Endothelial cell of hepatic sinusoid (primary cell): ENCODE results near the gene CREM.
"Not testable (repeated sequence)": the region's sequence is repeated elsewhere in the genome, so short reads cannot be mapped to it uniquely, and the experiment has no call there.

Experiments used
- in situ Hi-C: cut with HindIII; loops from 2 replicates; pipeline ENCODE4 v1.10.0; 2017; ENCODE audit warnings: low sequenced_read_pairs

The CREM gene

DNA sequence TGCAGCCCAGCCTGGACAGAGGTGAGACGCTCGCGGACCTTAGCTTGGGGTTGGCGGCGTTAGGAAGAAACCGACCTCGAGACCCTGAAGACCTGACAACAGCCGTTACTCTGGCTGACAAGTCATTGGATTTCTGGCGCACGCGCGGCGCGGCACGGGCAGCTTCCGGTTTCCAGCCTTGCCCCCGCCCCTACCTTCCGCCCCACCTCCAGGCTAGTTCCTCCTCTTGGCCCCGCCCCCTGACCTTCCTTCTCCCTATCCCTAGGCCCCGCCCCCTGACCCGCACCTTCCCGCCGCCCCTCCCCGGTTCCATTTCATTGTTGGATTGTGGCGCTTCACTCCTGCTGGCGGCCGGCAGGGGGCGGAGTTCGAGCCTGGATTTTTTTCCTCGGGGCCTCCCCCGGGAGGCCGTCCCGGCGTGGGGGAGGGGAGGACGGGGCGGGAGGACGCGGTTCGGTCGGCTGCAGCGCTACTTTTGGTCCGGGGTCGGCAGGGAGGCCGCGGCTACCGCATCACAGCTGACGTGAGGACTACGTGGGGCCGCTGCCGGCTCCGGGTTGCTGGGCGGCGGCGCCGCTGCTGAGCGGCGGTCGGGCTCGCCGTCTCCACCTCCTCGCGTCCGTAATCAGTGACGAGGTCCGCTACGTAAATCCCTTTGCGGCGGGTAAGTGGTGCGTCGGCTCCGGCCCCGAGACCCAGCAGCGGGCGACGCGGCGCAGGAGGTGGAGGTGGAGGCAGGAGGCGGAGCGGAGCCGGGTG, at the start of gene CREM:
TSS of gene CREM (plus strand) at position 317 of the 759 bp plus-strand sequence. CDS start 10,990 bp downstream, outside the sequence.
- in situ Hi-C loops: loop anchor here (5.0 kb wide), 2 partner anchors 34 to 86 kb away; partner anchors contain the start of gene CUL2

DNA sequence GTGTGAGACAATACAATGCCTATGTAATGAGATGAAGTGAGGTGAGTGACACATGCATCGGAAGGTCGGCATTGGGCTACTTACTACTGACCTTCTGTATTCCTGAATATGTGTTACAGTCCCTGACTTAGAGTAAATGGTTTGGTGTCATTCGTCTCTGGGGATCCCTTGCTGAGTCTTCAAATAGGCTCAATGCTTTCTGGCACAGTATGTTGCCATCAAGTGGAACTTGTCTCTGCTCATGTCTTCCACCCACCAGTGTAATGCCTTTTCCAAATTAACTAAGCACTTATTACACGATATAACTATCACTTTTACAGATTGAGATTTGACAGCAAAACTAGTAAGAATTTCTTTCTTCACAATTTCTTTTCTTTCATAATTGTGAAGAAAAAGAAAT, 47.4 kb upstream of the CREM start:
- in situ Hi-C loops: no loop called here

DNA sequence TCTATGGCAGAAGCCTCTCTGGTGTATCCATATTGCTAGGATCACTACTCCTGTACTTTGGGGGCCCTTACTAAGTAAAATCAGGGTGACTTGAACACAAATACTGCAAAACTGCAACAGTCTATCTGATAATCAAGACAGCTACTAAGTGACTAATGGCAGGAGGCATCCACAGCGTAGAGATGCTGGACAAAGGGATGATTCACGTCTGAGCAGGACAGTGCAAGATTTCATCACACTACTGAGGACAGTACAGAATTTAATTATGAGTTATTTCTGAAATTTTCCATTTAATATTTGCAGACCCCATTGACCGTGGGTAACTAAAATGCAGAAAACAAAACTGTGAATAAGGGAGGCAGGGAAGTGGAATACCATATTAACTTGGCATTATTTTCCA, 46.9 kb upstream of the CREM start:
- in situ Hi-C loops: no loop called here

DNA sequence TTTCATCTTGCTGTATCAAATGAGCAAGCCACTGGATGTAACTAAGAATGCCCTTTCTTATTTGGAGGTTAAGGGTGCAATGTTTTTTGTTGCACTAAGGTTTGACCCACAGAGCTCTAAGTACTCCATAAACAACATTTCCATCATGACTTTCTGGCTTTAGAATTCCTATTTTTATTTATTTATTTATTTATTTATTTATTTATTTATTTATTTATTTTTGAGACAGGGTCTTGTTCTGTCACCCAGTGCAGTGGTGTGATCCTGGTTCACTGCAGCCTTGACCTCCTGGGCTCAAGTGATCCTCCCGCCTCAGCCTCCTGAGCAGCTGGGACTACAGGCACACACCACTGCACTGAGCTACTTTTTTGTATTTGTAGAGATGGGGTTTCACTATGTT, 46.4 kb upstream of the CREM start:
- in situ Hi-C loops: not testable (repeated sequence)

DNA sequence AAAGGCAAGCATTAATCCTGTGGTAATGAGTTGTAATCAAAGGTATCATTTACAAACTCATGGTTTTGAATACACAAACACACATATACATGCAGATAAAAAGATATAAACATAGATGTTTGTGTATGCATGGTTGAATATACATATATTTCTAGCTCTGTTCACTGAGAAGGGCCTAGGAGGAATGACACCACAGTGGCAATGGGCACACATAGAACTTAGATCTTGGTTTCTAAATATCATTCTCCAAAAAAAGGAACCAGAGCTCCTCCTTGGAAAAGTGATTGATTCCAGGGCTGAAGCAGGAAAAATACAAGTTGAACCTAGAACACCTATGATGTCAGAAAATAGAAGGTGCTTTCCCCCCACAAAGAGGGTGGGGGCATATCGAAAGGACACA, 43.4 kb upstream of the CREM start:
- in situ Hi-C loops: no loop called here

DNA sequence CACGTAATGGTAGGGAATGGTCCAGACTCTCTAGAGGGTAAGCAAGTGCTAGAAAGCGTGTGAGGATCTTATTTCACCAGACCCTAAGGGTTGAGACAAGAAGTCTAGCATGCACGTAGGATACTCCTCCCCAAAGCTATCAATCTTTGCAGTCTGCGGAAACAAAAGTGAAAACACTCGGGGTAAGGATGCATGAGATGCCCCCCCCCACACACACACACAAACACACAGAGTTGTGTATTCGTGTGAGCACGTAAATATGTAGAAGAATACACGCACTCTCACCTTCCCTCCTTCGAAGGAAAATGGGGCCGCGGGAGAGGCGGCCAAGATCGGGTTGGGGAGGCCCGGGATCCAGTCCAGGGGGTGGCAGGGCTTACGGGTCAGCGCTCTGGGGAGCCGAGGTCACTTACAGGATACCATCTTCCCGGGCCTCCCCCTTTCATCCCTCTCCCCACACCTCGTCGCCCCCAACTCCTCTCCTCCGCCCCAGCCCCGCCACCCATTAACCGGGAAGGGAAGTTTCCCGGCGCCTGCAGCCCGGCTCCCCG, 37.0 kb upstream of the CREM start:
- in situ Hi-C loops: loop anchor here (5.0 kb wide), 1 partner anchor 38 kb away; the partner anchor contains the start of gene CREM

DNA sequence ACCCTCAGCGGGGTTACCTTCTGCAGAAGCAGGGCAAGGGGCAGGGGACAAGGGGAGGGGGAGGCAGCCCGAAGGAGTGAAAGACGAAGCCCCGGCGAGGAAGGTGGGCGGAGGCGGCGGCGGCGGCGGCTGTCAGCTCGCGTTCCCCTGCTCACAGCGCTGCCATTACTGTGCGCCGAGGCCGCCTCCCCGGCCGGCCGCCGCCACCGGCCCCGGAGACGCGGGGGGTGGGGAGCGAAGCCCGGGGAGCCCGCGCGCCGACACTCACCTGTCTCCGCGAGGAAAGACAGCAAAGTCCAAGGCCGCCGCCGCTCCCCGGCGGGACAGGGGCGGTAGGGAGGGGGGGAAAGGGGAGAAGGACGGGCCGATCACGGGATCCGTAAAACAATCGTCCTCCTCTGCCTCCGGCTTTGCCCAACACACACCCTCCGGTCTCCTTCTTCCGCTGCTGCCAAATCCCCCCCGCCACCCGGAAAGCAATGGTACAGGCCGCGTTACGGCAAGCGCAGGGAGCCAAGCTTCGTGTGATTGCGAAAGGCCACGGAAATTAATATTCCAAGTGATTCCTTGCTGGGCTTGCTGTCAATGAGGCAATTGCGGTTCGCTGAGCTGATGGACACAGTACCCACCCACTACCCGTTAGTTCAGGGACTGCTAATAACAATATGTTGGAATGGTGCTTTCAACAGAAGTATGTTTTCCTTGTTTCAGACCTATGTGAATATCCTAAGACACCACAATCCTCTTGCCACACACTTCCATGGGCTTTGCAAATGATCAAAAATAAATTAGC, 36.3 kb upstream of the CREM start, which contains the start of gene CUL2:
TSS of gene CUL2 (minus strand) at position 180 of the 793 bp plus-strand sequence. CDS start 19,024 bp downstream, outside the sequence.
- in situ Hi-C loops: loop anchor here (5.0 kb wide), 1 partner anchor 37 kb away; the partner anchor contains the start of gene CREM

DNA sequence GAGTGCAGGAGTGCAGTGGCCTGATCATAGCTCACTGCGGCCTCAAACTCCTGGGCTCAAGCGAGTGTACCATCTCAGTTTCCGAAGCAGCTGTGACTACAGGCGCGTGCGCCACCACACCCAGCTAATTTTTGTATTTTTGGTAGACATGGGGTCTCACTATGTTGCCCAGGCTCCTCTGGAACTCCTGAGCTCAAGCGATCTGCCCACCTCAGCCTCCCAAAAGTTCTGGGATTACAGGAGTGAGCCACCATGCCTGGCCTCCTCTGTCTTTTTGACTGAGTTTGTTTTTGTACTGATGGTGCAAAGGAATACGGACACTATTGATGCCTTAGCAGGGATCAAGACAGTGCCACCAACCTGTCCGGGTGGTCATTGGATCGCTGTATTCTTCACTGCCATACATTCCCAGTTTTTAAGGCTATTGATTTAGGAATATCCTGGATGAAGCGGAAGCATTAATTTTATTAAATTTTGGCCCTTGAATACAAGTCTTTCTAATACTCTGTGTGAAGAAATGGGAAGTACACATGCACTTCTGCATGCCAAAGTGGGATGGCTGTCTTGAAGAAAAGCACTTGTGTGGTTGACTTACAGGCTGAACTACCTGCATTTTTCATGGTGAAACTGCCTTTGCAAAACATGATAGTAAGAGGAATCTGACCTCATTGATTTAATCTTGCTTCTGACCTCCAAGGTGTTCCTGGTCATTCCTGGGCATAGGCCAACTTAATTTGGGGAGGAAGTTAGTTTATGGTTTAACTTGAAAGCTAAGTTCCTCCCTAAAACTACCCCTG, 34.5 kb upstream of the CREM start:
- in situ Hi-C loops: loop anchor here (5.0 kb wide), 1 partner anchor 35 kb away; the partner anchor contains the start of gene CREM

DNA sequence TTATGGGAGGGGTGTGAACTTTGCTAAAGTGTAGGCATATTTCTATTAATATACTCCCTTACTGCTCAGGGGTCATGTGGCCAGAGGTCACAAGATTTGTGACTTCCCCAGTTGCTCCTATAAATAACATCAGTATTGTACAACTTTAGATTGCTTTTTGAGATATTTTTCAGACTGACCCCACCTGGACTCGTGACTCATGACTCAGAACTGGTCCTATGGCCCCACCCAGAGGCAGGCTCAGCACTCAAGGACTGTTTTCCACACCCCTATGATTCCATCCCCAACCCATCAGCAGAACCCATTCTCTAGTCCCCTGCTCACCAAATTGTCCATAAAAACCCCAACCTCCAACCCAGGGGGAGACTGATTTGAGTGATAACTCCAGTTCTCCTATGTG, 33.8 kb upstream of the CREM start:
- in situ Hi-C loops: loop anchor here (5.0 kb wide), 1 partner anchor 34 kb away; the partner anchor contains the start of gene CREM

DNA sequence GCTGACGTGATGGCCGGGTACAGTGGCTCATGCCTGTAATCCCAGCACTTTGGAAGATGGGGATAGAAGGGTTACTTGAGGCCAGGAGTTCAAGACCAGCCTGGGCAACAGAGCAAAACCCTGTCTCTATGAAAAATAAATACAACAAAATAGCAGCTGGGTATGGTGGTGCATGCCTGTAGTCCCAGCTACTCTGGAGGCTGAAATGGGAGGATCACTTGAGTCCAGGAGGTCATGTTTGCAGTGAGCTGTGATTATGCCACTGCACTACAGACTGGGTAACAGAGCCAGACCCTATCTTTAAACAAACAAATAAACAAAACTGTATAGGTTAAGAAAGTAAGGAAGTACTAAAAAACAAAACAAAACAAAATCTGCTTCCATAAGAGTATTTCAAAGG, 30.3 kb upstream of the CREM start:
- in situ Hi-C loops: no loop called here

DNA sequence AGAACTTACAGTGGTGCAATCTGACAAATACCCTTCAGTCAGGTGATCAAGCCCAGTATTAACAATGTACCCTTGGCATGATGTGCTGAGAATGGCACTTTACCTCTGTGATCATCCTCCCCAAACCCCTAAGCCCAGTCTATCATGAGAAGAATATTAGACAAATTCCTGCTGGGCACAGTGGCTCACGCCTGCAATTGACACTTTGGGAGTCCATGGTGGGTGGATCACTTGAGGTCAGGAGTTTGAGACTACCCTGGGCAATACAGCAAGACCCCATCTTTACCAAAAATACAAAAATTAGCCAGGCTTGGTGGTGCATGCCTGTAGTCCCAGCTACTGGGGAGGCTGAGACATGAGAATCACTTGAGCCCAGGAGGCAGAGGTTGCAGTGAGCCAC, 29.1 kb upstream of the CREM start:
- in situ Hi-C loops: no loop called here

DNA sequence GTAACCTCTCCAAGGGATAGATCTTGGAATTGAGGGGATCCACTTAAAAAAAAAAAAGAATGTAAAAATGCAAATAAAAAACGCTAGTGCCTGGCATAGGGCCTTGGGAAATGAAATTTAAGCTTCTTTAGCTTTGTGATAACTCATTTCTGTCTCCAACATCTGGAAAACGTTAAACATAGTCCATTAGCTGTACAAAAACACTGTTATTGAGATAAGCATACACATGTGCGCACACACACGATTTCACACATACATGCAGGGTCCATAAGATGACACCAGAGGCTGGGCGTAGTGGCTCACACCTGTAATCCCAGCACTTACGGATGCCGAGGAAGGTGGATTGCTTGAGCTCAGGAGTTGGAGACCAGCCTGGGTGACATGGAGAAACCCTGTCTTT, 22.8 kb upstream of the CREM start:
- in situ Hi-C loops: no loop called here

DNA sequence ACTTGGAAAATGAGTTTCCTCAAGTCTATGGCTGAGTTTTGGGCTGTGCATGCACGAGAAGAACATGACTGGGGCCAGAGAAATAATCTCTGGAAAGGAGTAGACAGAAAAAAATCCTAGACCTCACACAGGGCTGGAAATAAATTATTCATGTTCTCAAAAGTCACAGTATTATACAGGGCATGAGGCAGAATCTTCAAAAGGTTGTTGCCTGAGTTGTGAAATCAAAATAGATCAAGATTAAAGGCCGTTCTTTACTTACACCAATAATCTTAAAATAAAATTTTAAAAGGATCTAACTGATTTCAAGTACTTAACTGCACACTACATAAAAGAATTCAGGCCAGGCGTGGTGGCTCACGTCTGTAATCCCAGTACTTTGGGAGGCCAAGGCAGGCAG, 14.1 kb upstream of the CREM start:
- in situ Hi-C loops: no loop called here

DNA sequence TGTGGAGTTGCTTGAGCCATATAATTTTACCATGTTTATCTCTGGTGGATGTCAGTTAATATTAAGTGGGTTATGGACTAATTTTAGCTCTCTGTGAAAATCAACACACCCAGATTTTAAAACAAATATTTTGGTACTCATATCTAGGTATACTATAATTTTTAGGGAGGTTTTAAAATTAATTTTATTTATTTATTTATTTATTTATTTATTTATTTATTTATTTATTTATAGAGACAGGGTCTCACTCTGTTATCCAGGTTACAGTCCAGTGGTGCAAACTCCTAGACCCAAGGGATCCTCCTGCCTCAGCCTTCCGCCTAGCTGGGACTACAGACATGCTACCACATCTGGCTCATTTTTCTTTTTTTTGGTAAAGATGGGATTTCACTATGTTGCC, 7.3 kb upstream of the CREM start:
- in situ Hi-C loops: no loop called here

DNA sequence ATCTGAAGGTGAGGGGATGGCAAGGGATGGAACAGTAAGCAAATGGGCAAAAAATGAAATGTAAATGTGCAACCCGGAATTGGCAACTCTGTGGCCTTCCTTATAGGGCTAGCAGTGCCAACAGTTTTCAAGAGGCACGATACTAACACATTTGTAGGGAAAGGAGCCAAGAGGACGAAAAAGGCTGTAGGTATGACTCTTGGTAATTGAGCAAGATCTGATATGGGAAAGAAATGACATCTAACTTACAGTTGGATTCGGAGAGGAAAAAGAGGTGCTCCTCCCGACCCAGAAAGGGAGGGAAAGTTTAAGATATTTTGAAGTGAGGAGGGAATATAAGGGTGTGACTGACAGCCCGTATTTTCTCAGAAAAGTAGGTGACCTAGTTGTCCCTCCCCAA, 2.1 kb upstream of the CREM start:
- in situ Hi-C loops: no loop called here

DNA sequence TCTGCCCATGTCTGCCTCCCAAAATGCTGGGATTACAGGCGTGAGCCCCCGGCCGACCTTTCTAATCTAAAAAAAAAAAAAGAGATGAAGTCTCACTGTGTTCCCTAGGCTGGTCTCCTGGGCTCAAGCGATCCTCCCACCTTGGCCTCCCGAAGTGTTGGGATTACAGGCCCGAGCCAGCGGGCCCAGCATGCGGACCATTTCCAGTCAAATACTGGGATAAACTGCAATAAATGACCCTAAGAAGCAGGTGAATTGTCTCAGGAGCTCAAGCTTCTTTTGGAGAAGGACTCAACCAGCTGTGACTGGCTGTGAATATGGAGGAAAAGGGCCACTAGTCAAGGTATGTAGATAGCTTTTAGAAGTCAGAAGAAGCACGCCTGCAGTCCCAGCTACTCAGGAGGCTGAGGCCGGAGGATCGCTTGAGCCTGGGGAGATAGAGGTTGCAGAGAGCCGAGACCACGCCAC, 550 bp upstream of the CREM start:
- in situ Hi-C loops: loop anchor here (5.0 kb wide), 2 partner anchors 34 to 86 kb away; partner anchors contain the start of gene CUL2

DNA sequence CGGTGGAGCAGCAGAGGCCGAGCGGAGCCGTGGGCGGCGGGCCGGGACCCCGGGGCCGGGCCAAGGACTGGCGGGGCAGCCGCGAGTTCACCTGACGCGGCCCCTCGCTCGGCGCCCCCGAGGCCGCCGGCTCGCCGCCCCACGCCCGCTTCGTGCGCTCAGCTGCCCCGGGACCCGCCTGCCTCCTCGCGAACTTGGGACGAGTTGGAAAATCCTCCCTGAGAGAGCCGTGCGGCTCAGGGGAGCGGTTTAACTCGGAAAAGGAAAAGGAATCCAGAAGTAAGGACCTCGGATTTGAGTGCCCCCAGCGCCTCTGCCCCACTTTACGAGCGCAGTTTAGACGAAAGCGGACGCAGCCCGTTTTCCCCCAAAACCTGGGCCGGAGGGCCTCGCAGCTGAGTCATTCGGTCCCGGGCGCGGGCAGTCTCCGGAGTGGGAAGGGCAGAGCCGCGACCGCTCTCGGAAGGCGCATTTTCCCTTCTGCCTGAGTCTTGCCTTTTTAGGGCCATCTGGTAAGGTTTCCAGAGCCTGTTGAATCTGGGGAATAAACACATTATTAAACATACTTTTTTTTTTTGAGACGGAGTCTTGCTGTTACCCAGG, 744 bp downstream of the CREM start:
- in situ Hi-C loops: loop anchor here (5.0 kb wide), 2 partner anchors 35 to 85 kb away; partner anchors contain the start of gene CUL2

DNA sequence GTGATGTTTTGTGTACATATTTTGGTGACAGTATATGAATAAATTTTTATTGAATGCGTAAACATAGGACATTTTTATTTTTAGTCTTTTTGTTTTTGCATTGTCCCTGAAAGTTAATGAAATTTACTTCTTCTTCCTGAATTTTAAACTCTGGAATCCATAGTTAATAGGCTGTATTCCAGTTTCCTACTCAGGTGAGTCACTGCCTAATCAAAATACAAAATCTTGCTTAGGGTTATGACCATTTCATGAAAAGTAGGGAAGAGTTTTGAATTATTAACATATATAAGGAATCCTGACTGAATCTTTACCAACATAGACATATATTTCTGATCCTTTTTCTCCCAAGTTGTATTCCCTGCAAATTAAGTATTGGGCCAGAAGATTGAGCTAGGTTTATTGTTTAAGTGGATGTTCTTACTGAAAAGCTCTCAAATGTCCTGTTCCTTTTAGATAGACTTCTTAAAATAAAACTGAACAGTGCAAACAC, 2.6 kb downstream of the CREM start:
- in situ Hi-C loops: loop anchor here (5.0 kb wide), 2 partner anchors 37 to 83 kb away; partner anchors contain the start of gene CUL2

DNA sequence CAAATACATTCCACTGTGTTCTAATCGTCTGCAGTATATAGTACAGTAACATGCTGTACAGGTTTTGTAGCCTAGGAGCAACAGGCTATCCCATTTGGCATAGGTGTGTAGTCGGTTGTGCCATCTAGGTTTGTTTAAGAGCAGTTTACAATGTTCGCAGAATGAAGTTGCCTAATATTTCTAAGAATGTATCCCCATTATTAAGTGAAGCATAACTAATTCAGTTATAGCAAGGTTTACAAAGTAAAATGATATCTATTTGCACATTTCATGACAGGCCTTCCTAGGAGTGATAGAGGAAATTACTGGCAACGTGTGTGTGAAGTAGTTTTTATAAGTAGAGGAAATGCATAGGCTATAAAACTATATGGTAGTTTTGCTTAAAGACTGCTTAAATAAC, 4.0 kb downstream of the CREM start:
- in situ Hi-C loops: no loop called here

DNA sequence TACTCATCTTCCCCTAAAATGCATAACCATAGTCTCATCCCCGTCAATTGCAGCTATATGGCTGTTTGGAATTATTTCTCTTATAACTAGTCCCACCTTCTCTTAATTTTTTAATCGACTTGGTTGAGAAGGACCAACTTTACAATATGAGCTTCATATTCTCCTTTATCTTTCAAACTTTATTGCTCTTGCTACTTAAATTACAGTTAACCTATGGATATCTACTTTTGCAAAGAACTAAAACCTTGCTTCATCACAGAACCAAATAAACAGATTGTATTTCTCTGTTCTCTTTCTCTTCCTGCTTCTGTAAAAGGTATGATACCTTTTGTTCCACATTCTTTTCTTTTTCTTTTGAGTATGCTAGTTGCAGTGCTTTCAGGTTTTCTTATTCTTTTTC, 6.1 kb downstream of the CREM start:
- in situ Hi-C loops: no loop called here
